Epithelial cell of esophagus (primary cell): ENCODE results near the gene DHX38.
"Not testable (repeated sequence)": the region's sequence is repeated elsewhere in the genome, so short reads cannot be mapped to it uniquely, and the experiment has no call there.

ENCODE experiments used
- DNase-seq: peaks from one replicate; pipeline ENCODE4 v3.0.0; 2010; ENCODE audit warnings: low read depth
- H3K4me3 ChIP-seq: 2 replicates; pipeline ENCODE4 v1.5.1; 2011; ENCODE audit warnings: mild to moderate bottlenecking, low read length, control low read depth
- CTCF ChIP-seq: IDR thresholded peaks from 2 replicates; pipeline ENCODE4 v1.5.1; 2011; ENCODE audit warnings: low read depth, mild to moderate bottlenecking, low read length, control low read depth, inconsistent platforms; ENCODE audit not compliant: insufficient read depth; ENCODE audit errors: missing control alignments

DHX38 gene

DNA sequence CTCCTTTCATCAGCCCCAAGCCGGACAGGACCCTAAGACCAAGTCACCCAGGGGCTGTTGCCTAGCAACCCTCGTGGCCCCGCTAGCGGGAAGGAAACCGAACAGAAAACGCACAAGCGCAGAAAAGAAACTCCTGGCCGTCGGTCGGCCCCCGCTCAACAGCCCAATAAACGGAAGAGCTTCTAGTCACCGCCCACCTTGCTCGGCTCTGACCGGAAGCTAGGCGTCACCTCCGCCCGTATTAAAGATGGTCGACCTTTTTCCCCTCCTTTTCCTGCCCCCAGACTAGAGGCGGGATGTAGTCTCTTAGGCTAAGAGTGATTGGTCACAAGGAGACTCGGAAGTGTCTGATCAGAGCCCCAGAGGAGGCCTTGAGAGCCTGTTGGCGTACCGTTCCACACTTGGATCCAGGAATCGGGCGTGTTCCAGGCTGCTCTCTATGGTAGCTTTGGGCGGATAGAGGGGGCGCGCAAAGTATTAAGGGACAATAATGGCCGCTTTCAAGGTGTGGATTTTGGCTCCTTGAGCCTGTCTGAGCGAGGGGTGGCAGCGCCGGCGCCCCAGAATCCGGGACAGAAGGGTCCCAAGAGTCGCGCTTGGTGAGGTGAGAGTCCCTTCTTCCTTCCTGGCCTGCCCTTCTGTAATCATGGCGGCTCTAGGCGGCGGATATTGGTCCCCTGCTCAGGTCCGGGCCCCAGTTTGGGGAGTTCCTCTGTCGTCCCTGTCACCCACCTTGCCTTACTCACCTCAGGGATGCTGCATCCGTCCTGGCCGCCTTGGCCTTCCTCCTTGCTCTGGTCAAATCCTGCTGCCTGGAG, at the start of gene DHX38, which contains the start of gene TXNL4B:
Gene DHX38 (plus strand): TSS at position 400 of the 818 bp plus-strand sequence. CDS start 2,311 bp downstream, outside the sequence.
Gene TXNL4B (minus strand): TSS at position 173 of the 818 bp plus-strand sequence. CDS start 2,871 bp downstream, outside the sequence.
- peak; percentile 99 for DNase-seq
- TF ChIP-seq CTCF: no peak
- peak within 1 kb of the TSS; percentile 93 for H3K4me3 ChIP-seq

DNA sequence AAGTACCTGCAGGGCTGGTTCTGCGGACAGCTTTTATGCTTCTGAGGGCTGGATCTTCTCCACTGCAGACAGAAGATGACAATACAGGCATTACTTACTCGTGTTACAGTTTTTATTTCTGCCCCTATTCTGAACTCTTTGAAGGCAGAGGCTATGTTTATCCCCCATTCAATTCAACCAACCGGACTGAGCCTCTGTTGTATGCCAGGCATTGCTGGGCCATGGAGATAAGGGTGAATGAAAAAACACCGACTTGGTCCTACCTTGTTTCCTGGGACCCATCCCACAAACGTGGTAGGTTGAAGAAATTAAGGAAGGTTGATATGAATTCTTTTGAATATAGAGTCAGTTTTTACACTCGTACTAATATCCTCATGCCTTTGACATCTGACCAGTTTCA, 49.4 kb upstream of the DHX38 start:
- H3K4me3 ChIP-seq: no peak overlapping the region
- TF ChIP-seq CTCF: no peak
- no peak for DNase-seq

- DNase-seq: no peak
- TF ChIP-seq CTCF: no peak
- no peak overlapping the region for H3K4me3 ChIP-seq
These were observed 48.8 kb upstream of the DHX38 start for GRCh38 chr16:72044825-72045359.

DNA sequence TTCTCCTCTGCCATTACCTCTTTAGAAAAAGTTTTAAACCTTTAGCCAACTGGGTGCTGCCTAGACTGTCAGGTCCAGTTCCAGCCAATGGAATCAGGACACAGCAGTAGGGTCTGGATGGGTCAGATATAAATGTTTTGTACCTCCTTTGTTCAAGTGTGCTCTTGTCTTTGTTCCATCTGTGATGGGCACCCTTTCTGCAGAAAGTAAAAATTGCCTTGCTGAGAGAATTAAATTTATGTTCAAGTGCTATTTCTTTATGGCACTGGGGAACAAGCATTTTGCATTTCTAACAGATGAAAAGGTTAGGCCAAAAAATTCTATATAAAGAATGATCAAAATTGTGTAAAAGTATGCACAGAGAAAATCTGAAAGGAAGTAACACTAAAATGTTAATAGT, 44.5 kb upstream of the DHX38 start:
- no peak overlapping the region for H3K4me3 ChIP-seq
- TF ChIP-seq CTCF: no peak
- DNase-seq: no peak

DNA sequence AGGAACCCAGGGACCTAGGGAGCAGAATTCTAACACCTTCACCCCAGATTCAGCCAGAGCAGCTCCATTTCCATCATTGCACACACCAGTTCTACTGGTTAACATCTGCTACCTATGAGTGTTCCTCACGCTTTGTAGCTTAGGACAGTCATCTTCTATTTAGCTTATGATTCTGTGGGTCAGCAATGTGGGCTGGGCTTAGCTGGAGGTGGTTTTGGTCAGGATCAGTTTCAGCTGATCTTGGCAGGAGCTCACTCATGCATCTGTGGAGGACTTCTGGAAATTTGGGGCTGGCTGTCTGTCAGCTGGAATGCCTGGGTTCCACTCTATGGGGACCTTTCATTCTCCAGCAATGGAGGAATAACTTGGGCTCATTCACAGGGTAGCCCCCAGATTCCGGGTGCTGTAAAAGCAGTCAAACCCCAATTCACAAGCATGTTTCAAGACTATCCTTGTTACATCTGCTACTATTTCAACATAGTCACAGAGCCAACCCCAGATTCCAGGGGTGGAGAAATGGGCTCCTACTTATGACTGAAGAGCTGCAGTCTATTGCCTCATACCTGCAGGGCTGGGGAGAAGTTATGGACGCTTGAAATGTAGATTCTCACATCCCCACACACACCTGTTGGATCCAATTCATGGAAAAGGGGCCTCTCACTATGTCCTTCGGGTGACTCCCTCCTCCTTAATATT, 42.7 kb upstream of the DHX38 start:
- H3K4me3 ChIP-seq: no peak overlapping the region
- DNase-seq: peak; percentile 62
- TF ChIP-seq CTCF: no peak

GRCh38 chr16:72051818-72052217, 41.8 kb upstream of the DHX38 start:
- no peak overlapping the region for H3K4me3 ChIP-seq
- TF ChIP-seq CTCF: no peak
- no peak for DNase-seq

- H3K4me3 ChIP-seq: not testable (repeated sequence)
These were observed 39.3 kb upstream of the DHX38 start, which contains the start of gene HP for GRCh38 chr16:72054254-72054847. Gene HP (plus strand): TSS chr16:72054505. CDS start chr16:72054653, 148 bp downstream.

More at GRCh38 chr16:72054254-72054847, 39.3 kb upstream of the DHX38 start, which contains the start of gene HP:
- DNase-seq: not testable (repeated sequence)
